Myocyte (in vitro differentiated cells): ENCODE measurements around the gene GNAO1. TPM values are rescaled to one million over a fixed set of nuclear protein-coding genes. Genes with fewer than 3 reads are reported as not detected.

Experiments
- DNase-seq: peaks from one replicate; pipeline ENCODE4 v3.0.0-alpha.2; 2012; ENCODE audit warnings: low read depth
- microRNA-seq: library from miRNA; unstranded; fragments of <30 nt; microRNA quantifications from one replicate; pipeline ENCODE4, GENCODE V29; 2016
- total RNA-seq: library from RNA; depleted of rRNA; stranded (reverse); fragments of >200 nt; gene quantifications from 2 replicates; pipeline ENCODE4 v1.2.3, GENCODE V29; 2014

Gene GNAO1
- total RNA-seq, 1 donor from 2014 or later = not detected

DNA sequence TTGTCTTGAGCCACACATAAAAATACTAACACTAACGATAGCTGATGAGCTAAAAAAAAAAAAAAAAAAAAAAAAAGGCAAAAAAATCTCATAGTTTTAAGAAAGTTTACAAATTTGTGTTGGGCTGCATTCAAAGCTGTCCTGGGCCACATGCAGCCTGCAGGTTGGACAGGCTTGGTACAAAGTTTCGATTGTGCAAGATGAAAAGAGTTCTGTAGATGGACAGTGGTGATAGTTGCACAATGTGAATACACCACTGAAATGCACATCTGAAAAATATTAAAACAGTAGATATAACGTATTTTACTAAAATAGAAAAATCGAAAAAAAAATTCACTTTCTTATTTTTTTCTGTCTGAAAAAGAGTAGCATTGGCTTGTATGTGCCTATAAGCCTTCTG is 191.2 kb downstream of the GNAO1 start:
- DNase-seq = no peak

DNA sequence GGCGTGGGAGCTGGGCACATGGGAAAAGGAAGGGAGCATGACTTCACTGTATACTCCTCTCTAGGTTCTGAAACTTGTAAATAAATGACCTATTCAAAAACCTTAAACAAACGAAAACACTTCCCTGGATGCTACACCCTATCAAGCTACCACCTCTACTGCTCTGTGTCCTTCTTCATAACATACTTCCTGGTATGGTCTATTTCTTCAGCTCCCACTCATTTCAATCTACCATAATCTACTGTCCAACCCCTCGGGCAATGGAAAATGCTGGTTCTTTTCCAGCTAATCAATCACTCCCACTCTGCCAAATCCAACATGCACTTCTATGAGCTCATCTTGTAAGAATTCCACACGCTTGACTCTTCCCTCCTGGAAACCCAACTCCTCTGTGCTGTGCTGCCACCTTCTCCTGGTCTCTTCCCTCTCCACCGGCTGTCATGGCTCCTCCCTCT is 191.6 kb downstream of the GNAO1 start:
- DNase-seq = no peak

DNA sequence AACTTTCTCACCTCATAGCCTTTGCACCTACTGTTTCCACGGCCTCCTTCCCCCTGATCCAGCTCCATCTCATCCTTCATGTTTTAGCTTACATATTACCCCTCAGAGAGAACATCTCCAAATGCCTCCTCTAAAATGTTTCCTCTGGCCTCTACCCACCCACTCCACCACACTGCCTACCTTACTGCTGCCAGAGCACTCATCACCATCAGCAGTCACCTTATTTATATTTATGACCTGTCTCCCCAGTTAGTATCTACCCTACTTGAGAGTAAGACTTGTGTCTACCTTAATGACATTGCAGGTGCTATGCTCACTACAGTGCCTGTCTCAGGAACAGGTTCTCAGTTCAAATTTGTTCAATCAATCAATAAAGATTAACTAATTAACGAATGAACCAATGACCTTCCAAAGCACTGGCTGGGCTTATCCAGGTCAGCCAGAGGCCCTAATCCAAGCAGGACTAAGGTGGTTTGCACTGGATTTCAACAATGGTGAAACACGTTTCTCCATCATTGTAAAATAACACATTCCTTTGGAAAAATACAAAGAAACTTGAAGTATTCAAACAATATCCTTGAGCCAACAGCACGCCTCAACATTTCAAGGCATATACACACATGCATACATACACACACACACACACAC is 192.9 kb downstream of the GNAO1 start:
- DNase-seq = no peak

DNA sequence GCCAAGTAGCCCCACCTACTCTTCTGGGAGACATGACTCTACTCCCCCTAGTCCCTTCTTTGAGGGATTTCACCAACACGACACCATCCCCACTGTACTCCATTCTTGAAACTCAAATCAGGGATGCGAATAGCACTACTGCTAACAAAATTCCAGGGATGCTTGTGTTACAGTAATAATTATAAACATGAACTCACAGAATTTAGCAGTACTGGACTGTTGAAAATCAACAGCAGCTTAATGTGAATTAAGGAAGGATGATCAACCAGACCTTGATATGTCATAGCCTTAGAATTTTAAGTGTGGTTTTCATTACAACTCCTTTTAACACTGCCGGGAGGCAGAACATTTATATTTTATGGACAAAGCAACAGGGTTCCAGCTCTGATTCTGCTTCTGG is 196.1 kb downstream of the GNAO1 start:
- DNase-seq = no peak

DNA sequence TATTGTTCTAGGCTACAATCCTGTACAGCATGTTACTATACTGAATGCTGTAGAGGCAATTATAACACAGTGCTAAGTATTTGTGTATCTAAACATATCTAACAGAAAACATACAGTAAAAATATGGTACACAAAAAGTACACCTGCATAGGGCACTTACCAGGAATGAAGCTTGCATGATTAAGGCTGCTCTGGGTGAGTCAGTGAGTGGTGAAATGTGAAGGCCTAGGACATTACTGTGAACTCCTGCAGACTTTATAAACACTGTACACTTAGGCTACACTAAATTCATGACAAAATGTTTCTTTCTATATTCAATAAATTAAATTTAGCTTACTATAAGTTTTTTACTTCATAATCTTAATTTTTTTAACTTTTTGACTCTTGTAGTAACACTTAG is 196.9 kb downstream of the GNAO1 start:
- no peak for DNase-seq

DNA sequence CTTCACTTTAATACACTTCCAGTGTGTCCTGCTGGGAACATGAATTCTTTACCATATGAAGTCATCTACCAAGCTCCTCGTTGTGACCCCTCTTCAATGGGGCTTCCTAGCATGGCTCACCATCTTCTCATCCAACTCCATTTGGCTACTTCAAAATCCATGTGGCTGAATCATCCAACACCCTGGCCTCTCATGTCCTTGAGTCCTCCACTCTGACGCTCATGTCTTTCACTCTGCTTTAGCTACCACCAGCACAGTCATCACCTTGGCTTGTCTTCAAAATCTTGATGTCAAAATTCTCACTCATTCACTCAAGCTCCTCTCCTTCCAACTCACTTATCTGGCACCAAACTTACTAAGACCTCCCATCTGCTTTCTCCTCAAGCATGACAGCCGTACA is 198.3 kb downstream of the GNAO1 start:
- DNase-seq = peak; percentile 59

DNA sequence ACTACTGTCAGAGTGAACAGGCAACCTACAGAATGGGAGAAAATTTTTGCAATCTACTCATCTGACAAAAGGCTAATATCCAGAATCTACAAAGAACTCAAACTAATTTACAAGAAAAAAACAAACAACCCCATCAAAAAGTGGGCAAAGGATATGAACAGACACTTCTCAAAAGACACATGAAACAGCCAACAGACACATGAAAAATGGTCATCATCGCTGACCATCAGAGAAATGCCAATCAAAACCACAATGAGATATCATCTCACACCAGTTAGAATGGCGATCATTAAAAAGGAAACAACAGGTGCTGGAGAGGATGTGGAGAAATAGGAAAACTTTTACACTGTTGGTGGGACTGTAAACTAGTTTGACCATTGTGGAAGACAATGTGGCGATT is 205.4 kb downstream of the GNAO1 start:
- peak; percentile 56 for DNase-seq

DNA sequence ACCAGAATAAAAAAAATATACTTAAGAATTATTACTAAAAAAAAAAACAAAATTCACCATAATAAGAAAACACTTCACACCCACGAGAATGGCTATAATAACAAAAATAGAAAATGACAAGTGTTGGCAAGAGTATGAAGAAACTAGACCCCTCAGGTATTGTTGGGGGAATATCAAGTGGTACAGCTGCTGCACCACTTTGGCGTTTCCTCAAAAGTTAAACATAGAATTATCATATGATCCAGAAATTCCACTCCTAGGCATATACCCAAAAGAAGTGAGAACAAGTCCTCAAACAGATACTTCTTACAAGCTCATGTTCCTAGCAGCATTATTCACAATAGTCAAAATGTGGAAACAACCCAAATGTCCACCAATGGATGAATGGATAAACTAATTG is 207.8 kb downstream of the GNAO1 start:
- peak; percentile 69 for DNase-seq

DNA sequence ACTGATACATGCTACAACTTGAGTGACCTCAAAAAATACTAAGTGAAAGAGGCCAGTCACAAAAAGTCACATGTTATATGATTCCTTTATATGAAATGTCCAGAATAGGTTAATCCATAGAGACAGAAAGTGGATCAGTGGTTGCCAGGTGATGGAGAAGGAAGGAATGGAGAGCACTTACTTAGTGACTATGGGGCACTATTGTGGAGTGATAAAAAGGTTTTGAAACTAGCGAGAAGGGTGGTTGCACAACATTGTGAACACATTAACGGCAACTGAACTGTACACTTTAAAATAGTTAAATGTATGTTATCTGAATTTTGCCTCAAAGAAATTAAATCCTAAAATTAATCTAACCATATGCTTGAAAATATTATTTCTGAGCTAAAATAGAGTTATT is 208.2 kb downstream of the GNAO1 start:
- no peak for DNase-seq

DNA sequence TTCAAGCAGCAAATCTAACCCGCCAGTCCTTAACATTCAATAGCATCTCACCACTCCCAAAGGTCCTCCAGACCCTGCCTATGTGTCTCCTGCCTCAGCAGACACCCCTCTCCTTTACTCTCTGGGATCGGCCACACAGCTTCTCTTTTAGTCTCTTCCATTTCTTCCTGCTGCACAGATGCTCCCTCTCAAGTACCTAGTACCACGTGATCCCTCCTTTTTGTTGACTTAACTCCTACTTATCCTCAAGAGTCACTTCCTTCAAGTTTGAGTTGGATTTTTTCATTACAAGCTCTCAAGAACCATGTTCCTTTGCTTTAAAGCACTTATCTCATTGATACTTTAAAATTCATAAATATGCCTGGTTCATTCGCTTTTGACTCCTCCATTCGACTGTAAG is 209.2 kb downstream of the GNAO1 start:
- no peak for DNase-seq

DNA sequence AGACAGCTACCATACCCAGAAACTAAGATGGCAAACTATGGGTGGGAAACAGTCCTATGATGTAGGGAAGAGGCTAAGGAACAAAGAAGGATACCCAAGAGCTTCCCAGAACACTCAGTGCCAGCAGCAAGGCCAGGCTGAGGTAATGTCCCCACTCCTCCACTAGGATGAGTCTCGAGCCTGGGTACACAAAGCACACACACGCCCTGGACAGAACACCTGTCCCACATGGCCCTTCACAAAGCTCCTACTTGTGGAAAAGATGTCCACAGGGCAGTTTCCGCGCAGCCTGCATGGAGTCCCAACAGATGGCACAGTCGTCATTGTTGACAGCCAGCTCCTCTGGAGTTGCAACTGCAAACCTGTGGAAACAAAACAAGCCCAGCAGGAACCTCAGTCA is 210.2 kb downstream of the GNAO1 start:
- DNase-seq = peak; percentile 72

DNA sequence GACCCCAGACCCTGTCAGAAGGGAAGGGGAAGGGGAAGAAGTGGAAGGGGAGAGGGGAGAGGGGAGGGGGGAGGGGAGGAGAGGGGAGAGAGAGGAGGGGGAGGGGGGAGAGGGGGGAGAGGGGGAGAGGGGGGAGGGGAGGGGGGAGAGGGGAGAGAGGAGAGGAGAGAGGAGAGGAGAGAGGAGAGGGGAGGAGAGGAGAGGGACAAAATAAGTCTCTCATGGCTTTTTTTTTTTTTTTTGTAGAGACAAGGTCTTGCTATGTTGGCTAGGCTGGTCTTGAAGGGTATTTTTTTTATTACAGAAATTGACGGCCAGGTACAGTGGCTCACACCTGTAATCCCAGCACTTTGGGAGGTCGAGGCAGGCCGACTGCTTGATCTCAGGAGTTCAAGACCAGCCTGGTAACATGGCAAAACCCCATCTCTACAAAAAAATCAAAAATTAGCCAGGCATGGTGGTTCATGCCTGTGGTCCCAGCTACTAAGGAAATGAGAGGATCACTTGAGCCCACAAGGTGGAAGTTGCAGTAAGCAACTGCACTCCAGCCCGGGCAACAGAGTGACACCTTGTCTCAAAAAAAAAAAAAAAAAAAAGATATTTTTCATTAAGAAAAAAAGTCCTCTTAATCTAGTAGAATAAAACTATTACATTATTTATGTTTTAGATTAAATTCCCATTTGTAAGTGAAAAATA is 214.8 kb downstream of the GNAO1 start:
- DNase-seq = no peak

Small RNAs within 50 kb of the gene (microRNA-seq; reads per million reads assigned to microRNA genes)
- not detected for gene MIR3935

Other genes with a start within 250 kb of the GNAO1 start
- gene AMFR, start 234.1 kb downstream of the GNAO1 start, total RNA-seq = 220 and 233 TPM in 2 replicates